Sigmoid colon (tissue), 7 donors: ENCODE measurements around the gene NTMT1. TPM values are rescaled to one million over a fixed set of nuclear protein-coding genes. Genes with fewer than 3 reads are reported as not detected.

Experiments used
- DNase-seq: peaks from one replicate; pipeline ENCODE4 v3.0.0-alpha.2; 2019
- H3K27ac ChIP-seq, 4 donors: fragments of 200-600 bp; sonication (generic); one replicate each; pipeline ENCODE4 v1.5.1; 2016 to 2019; ENCODE audit warnings: mild to moderate bottlenecking in 1 of 4
- H3K27me3 ChIP-seq, 3 donors: fragments of 200-600 bp; sonication (generic); one replicate each; pipeline ENCODE4 v1.5.1; 2019; ENCODE audit warnings: mild to moderate bottlenecking in 1 of 3
- H3K36me3 ChIP-seq, 4 donors: fragments of 200-600 bp; sonication (generic); one replicate each; pipeline ENCODE4 v1.5.1; 2016 to 2019
- H3K4me1 ChIP-seq, 4 donors: fragments of 200-600 bp; sonication (generic); one replicate each; pipeline ENCODE4 v1.5.1; 2017 to 2019
- H3K4me3 ChIP-seq, 4 donors: fragments of 200-600 bp; sonication (generic); one replicate each; pipeline ENCODE4 v1.5.1; 2017 to 2019; ENCODE audit warnings: mild to moderate bottlenecking in 2 of 4, moderate library complexity in 1 of 4
- H3K9me3 ChIP-seq, 4 donors: fragments of 200-600 bp in 3 of 4; sonication (generic) in 3 of 4; one replicate each; pipeline versions ENCODE4 v1.5.1 to v1.6.1; 2013 to 2019
- EP300 ChIP-seq, 4 donors: sonication (generic); formaldehyde crosslinking; IDR thresholded peaks; one replicate each; pipeline ENCODE4 v1.6.1; 2017; ENCODE audit warnings: antibody characterized with exemption in 4 of 4
- POLR2A ChIP-seq, 2 donors: fragments of 450-650 bp; IDR thresholded peaks; one replicate each; pipeline ENCODE4 v1.6.1; 2016; ENCODE audit warnings: antibody characterized with exemption in 2 of 2, mild to moderate bottlenecking in 2 of 2, moderate library complexity in 2 of 2
- POLR2AphosphoS5 ChIP-seq, 4 donors: sonication (generic); formaldehyde crosslinking; IDR thresholded peaks; one replicate each; pipeline ENCODE4 v1.6.1; 2017; ENCODE audit warnings: antibody characterized with exemption in 4 of 4
- WGBS, 2 donors: extraction: QIAGEN DNeasy Blood & Tissue Kit; methylation state at CpG; one replicate each; pipeline ENCODE4 v1.1.7; 2013; 5-methylcytosine and 5-hydroxymethylcytosine counted together
- intact Hi-C: fragments of 100-400 bp; cut with DNase I; formaldehyde crosslinking; loops from one replicate; pipeline ENCODE4 v1.15.1; 2023
- polyA plus RNA-seq, 3 donors: library from polyadenylated mRNA; stranded (reverse); fragments of 200-250 nt; gene quantifications; one replicate each; pipeline ENCODE4 v1.2.3, GENCODE V29; 2013
- total RNA-seq, 4 donors: library from RNA; depleted of rRNA; stranded (reverse); fragments of >200 nt; gene quantifications; one replicate each; pipeline ENCODE4 v1.1.0, GENCODE V29; 2016
- TF ChIP-seq, protein P1 (sequence below), 4 experiments: fragments of 450-650 bp in 3 of 4; fragments of 200-600 bp in 1 of 4; IDR thresholded peaks; one replicate each; pipeline ENCODE4 v1.5.1; 2016 to 2019; ENCODE audit warnings: antibody characterized with exemption in 4 of 4, mild to moderate bottlenecking in 3 of 4, moderate library complexity in 2 of 4
- donor health status: healthy with polysubstance abuse.
- donor health status: Bipolar disorder and iron deficiency.
- donor health status: healthy.

Gene NTMT1
- total and polyA plus RNA-seq, 7 donors: 5.8 to 49.3 (median 22.5) TPM

GRCh38 chr9:129637102-129637501, 11.1 kb downstream of the NTMT1 start:
- Histone ChIP-seq H3K27ac (no peak overlapping the region), H3K4me1 (peaks cover 0 to 25% (median 22%) of the 10 kb centered on the region in 4 donors), H3K36me3 (peaks cover 14 to 74% (median 48%) of the 10 kb centered on the region in 4 donors), H3K4me3 (no peak overlapping the region), H3K27me3 (no peaks in the 10 kb centered on the region), H3K9me3 (no peaks in the 10 kb centered on the region)
- TF ChIP-seq, protein P1, sequence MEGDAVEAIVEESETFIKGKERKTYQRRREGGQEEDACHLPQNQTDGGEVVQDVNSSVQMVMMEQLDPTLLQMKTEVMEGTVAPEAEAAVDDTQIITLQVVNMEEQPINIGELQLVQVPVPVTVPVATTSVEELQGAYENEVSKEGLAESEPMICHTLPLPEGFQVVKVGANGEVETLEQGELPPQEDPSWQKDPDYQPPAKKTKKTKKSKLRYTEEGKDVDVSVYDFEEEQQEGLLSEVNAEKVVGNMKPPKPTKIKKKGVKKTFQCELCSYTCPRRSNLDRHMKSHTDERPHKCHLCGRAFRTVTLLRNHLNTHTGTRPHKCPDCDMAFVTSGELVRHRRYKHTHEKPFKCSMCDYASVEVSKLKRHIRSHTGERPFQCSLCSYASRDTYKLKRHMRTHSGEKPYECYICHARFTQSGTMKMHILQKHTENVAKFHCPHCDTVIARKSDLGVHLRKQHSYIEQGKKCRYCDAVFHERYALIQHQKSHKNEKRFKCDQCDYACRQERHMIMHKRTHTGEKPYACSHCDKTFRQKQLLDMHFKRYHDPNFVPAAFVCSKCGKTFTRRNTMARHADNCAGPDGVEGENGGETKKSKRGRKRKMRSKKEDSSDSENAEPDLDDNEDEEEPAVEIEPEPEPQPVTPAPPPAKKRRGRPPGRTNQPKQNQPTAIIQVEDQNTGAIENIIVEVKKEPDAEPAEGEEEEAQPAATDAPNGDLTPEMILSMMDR (IDR thresholded peaks at IDR 0.05): no peak
- no peak for TF ChIP-seq POLR2AphosphoS5 (IDR thresholded peaks at IDR 0.05)
- no peak for TF ChIP-seq POLR2A (IDR thresholded peaks at IDR 0.05)
- no peak for TF ChIP-seq EP300 (IDR thresholded peaks at IDR 0.05)
- intact Hi-C loops: no loop called here
- DNase-seq: no peak
- WGBS, 2 donors: 58 to 64% methylated on average over 9 of the region's 9 CpGs

DNA sequence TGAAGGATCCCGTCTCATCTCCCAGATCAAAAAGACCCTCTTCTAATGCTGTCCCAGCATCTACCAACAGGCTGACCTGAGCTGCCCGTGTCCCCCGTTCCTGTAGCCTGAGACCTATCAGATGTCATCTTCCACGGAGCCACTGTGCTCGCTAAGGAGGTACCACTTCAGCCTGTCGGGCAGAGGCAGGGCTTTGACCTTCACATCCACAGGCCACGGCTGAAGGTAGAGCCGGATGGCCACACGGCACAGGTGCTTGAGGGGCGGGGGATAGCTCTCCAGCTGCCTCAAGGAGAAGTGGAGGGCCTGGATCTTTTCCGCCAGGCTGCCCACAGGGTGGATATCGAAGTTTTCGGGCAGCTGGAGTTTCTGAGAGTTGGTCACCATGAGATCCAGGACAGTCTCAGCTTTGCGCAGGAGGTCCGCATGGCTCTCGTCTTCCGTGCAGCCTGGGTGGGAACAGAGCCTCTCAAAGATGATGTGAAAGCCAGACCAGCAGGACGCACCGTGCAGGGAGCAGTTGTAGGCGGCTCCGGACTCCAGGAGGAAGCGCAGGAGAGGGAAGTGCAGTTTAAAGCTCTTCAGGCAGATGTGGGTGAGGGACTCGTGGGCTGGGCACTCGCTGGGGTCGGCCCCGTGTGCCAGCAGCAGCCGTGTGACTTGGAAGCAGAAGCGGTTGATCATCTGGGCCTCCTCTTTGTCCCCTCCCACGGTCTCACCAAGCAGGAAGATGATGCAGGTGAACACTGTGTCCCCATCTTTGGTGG, 11.9 kb downstream of the NTMT1 start:
- H3K9me3 ChIP-seq: no peaks in the 10 kb centered on the region
- H3K4me3 ChIP-seq: no peak overlapping the region
- H3K27ac ChIP-seq: no peak overlapping the region
- TF ChIP-seq EP300 (IDR thresholded peaks at IDR 0.05) (no peak), POLR2AphosphoS5 (IDR thresholded peaks at IDR 0.05) (no peak), POLR2A (IDR thresholded peaks at IDR 0.05) (no peak)
- TF ChIP-seq, protein P1 (IDR thresholded peaks at IDR 0.05): no peak
- intact Hi-C loops: no loop called here
- WGBS, 2 donors: 80 to 86% methylated on average over 29 of the region's 29 CpGs
- H3K4me1 ChIP-seq: peaks cover 0 to 29% (median 24%) of the 10 kb centered on the region in 4 donors
- peaks cover 11 to 67% (median 48%) of the 10 kb centered on the region in 4 donors for H3K36me3 ChIP-seq
- DNase-seq: no peak
- no peaks in the 10 kb centered on the region for H3K27me3 ChIP-seq

GRCh38 chr9:129639034-129639630, 13.2 kb downstream of the NTMT1 start:
- Histone ChIP-seq H3K9me3 (no peaks in the 10 kb centered on the region), H3K4me1 (peaks cover 0 to 29% (median 24%) of the 10 kb centered on the region in 4 donors), H3K4me3 (no peak overlapping the region), H3K27me3 (no peaks in the 10 kb centered on the region), H3K36me3 (peaks cover 7 to 54% (median 40%) of the 10 kb centered on the region in 4 donors), H3K27ac (no peak overlapping the region)
- intact Hi-C loops: no loop called here
- DNase-seq: no peak
- TF ChIP-seq POLR2A (IDR thresholded peaks at IDR 0.05) (no peak), EP300 (IDR thresholded peaks at IDR 0.05) (no peak), POLR2AphosphoS5 (IDR thresholded peaks at IDR 0.05) (no peak)
- TF ChIP-seq, protein P1 (IDR thresholded peaks at IDR 0.05): no peak
- WGBS, 2 donors: 92 to 94% methylated on average over 17 of the region's 17 CpGs

DNA sequence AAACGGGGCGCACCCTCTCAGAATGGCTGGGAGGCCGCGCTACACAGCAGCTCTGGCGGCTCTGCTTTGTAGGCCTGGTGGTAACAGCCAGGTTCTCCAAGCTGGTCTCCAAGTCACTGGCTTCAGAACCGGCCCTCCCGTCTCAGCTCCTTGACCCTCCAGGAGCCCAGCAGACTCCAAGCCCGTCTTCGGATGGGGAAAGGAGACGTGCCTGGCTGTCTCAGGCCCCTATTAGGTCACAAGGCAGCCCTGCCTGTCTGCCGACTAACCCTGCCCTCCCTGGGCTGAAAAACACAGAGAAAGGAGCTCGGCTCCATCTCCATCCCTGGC, 13.8 kb downstream of the NTMT1 start:
- 82 to 90% methylated on average over 12 of the region's 12 CpGs for WGBS, 2 donors
- no peak overlapping the region for H3K4me3 ChIP-seq
- H3K4me1 ChIP-seq: peaks cover 0 to 29% (median 24%) of the 10 kb centered on the region in 4 donors
- intact Hi-C loops: no loop called here
- peak overlapping the region in 1 of 4 donors; percentile 31 for H3K27ac ChIP-seq
- no peaks in the 10 kb centered on the region for H3K27me3 ChIP-seq
- H3K36me3 ChIP-seq: peaks cover 1 to 48% (median 34%) of the 10 kb centered on the region in 4 donors
- no peak for DNase-seq
- H3K9me3 ChIP-seq: no peaks in the 10 kb centered on the region
- TF ChIP-seq POLR2AphosphoS5 (IDR thresholded peaks at IDR 0.05) (no peak), POLR2A (IDR thresholded peaks at IDR 0.05) (no peak), EP300 (IDR thresholded peaks at IDR 0.05) (no peak)
- TF ChIP-seq, protein P1 (IDR thresholded peaks at IDR 0.05): no peak
